HG03135 (cell line): ENCODE data around the gene EVA1A.

ENCODE experiments used
- ATAC-seq: cut with Tn5 transposase; IDR thresholded peaks from one replicate; pipeline ENCODE4 v1.9.1; 2021; ENCODE audit warnings: mild to moderate bottlenecking, moderate library complexity; ENCODE audit not compliant: unreplicated experiment

EVA1A gene

GRCh38 chr2:75592030-75592429, 31.3 kb upstream of the EVA1A start:
- no peak for ATAC-seq

DNA sequence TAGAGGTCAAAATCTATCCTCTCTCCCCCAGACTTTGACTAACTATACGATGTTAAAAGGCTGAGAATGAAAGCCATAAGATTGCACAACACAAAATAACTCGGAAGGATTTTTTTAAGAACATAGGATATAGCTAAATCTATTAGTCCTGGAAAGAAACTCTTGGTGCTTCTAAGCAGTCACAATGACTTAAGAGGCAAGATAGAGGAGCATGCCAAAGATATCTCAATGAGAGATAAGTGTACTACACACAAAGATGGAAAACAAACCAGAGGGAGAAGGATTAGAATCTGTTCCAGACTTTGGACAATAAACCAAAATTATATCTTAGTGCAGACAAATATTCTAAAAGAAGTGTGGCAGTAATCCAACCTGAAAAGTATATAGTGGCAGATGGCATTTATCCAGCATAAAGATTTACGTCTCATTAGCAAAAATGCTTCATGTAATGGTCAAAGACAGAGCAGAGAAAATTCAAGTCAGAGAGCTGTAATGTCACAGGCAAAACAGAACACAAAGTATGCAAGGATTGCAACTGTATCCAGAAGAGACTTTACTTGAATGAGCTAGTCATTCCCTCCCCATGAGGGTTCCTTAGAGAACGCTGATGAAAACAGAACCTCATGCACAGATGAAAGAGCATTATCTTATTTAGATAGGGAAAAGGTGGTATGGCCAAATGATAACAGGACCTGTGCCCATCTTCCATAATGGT, 28.8 kb upstream of the EVA1A start:
- ATAC-seq = no peak

- ATAC-seq = no peak
These were observed 27.3 kb upstream of the EVA1A start for GRCh38 chr2:75587954-75588587.

GRCh38 chr2:75586971-75587370, 26.2 kb upstream of the EVA1A start:
- no peak for ATAC-seq

DNA sequence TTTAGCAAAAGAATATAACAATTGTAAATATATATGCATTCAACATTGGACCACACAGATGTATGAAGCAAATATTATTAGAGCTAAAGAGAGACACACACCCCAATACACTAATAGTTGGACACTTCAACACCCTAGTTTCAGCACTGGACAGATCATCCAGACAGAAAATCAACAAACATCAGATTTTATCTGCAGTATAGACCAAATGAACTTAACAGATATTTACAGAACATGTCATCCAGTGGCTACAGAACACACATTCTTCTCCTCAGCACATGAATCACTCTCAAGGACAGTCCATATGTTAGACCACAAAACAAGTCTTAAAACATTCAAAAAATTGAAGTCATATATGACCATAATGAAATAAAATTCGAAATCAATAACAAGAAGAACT, 22.1 kb upstream of the EVA1A start:
- no peak for ATAC-seq

DNA sequence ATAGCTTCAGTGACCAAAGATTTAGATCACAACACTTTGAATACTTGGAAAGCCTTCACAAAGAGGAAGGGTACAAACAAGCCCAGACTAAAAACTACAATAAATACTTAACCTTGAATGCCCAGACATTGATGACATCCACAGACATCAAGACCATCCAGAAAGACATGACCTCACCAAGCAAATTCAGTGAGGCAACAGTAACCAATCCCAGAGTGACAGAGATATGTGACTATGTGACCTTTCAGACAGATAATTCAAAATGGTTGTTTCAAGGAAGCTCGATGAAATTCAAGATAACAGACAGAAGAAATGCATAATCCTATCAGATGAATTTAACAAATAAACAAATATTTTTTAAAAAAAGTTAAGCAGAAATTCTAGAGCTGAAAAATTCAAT, 19.9 kb upstream of the EVA1A start:
- no peak for ATAC-seq

DNA sequence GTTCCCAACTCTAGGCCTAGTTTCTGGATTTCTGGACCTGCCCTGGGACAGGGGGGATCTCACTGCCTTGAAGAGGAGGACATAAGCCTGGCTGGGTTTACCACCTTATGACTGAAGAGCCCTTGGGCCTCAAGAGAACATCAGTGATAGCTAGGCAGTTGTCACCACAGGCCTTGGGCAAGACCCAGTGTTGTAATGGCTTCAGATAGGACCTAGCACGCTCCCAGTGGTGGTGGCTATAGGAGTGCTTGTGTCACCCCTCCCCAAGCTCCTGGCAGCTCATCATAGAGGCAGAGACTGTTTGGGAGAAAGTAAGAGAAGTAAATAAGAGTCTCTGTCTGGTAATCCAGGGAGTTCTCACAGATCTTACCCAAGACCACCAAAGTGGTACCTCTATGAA, 19.4 kb upstream of the EVA1A start:
- no peak for ATAC-seq

GRCh38 chr2:75579186-75579585, 18.4 kb upstream of the EVA1A start:
- ATAC-seq = no peak

DNA sequence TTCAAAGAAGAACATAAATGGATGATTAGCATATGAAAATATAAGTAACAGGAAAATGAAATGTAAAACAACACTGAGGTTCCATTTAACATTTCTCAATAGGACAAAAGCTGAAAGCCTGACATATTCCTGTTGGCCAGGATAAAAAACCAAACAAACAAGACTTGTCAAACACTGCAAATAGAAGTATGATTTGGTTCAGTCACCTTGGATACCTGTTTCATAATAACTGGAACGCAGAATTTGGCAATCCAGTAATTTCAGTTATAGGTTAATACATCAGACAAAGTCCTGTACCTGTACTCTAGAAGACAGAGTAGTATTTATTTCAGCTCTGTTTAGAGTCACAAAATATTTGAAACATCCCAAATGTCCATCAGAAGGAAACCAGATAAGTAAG, 16.5 kb upstream of the EVA1A start:
- ATAC-seq = no peak

GRCh38 chr2:75574106-75574505, 13.4 kb upstream of the EVA1A start:
- ATAC-seq = no peak

DNA sequence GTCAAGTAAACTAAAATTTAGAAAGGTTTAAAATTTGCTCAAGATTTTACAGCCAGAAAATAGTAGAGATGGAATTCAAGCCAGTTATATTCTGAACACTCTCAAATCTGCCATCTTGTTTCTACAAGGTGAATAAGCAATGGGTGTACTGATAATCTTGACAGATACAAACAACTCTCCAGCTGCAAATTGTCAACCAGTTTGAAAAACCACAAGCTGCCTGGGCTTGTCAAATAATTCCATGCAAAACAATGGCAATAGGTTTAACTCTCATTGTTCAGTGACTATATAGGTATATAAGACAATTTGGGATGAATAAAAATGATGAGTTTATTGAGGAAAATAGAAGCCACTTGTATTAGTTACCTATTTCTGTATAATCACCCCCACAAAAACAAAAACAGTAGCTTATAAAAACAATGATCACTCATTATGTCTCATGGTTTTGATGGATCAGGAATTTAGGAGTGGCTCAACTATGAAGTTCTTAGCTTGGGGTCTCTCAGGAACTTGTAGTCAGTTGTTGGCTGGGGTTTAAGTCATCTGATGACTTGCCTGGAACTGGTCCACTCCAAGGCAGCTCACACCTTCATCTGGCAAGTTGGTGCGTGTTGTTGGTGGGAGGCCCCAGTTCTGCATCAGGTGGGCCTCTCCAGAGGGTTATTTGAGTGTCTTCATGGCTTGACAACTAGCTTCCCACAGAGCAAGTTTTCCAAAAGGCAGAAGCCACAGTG, 12.6 kb upstream of the EVA1A start:
- ATAC-seq = no peak

GRCh38 chr2:75571730-75572430, 11.1 kb upstream of the EVA1A start:
- ATAC-seq = no peak

DNA sequence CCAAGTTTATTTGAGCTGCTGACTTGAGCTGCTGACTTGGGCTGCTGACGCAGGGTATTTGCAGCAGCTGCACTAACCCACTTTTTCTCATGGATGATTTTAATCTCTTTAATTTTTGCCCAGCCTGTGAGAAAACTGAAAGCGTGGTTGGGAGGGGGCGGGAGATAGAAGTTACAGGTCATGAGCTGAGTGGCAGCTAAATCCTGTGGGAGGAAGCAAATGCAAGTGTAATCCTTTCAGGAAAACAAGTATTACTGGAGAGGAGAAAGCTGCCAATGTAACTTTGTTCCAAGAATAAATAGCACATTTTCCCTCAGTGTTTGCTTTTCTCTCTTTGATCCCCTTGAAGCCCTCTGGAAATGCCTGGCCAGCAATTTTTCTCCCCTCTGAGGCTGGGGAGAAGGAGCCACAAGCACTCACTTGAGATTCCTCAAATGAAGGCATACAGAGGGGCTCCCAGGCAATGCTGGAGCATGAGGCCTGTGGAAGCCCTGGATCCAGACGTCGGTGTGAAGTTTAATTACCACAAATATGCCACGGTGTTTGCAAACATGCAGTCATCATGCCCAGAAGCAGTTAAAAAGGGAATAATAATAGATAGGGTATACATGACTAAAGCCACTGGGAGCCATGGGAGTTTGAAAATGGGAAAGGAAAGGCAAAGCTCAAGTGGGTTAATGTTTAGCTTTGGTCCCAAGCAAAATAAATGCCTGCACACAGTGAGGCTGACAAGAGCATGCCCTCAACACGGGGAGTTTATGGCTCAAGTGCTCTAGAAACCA, 10.4 kb upstream of the EVA1A start:
- ATAC-seq = no peak

- no peak for ATAC-seq
These were observed 9.5 kb upstream of the EVA1A start for GRCh38 chr2:75570024-75570947.

GRCh38 chr2:75569546-75569945, 8.8 kb upstream of the EVA1A start:
- ATAC-seq = no peak

GRCh38 chr2:75568174-75568573, 7.4 kb upstream of the EVA1A start:
- no peak for ATAC-seq

DNA sequence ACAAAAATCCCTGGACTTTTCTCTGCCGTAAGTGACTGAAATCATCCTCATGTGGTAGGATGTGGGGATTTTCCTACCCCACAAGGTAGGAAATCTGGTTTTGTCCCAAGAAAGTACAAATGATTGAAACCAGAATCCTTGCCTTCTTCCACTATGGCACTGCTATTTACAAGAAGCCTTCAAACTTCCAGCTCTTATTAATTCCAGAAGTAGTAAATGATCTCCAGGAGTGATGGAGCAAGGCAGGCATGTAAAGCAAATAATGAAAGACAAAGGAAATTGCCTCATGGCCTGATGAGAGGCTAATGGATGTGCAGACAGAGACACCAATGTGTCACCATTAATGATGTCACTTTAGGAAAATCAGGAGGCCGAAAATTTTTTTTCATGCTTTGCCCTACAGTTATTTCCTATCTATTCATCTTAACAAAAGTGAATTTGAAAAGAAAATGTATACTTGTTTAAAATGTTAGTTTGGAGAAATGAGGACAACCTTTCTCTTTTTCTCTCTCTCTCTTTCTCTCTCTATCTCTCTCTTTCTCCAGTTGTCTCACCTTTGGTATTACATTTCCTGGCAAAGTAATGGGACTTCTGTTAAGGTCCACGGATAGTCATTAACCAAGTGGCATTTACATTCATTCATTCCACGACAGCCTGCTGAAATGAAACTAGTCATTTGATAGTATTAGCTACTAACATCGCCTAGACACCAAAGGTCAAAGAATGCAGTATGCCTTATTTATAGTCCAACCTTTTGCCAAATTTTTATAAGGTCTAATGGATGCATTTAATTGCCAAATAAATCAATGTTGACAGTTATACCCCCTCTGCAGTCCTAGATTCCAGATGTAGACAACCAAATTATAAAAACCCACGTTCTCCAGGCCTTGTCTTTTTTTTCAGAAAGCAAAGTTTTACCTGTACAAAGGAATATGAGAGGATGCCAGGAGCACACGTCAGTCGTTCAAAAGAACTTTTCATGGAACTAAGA, 5.0 kb upstream of the EVA1A start:
- no peak for ATAC-seq

DNA sequence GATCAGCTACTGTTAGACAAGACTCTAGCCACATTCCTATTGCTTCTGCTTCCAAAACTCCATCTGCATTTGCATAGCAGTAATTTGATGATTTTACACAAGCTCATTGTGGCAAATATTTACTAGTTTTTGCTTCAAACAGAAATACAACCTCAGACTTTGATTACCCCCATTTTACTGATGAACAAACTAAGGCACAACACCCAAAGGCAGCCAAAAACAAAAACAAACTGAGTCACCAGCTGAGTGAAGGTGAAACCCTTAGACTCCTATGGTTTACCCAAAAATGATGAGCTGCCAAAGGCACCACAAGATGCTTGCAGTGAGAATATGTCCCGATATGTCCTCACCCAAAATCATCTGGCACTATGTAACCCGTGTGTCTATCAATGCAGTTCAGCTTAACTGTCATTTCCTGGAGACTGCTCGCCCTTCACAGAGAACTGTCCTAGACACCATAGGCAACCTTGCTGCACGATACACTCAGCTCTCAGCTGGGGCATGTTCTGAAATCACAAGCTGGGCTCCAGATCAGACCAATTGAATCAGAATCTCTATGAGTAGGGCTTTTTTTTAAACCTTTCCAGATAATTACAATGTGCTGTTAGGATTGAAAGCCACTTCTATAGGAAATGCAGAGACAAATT, 4.1 kb upstream of the EVA1A start:
- ATAC-seq = no peak
